ENCODE measurements around the gene MDGA2. TPM values are rescaled to one million over a fixed set of nuclear protein-coding genes. Genes with fewer than 3 reads are reported as not detected.
"Not testable (repeated sequence)": the region's sequence is repeated elsewhere in the genome, so short reads cannot be mapped to it uniquely, and the experiment has no call there.

MDGA2 gene
- total RNA-seq, 1 donor from 2014 or later, result not detected

DNA sequence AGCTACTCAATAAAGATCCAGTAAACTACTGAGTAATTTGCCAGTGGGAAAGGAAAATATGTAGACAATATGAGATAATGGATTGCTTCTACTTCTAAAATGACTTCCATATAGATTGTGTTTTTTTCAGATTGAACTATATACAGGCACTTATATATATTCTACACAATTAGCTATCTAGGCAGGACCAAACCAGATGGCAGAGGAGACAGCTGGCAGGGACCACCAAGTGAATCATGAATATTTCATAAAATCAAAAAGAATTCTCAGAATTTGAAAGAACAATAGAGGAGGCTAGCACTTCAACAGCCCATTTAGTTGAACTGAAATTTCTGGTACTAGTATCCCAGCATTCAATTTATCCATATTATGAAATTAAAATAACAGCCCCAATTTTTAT lies 685.8 kb downstream of the MDGA2 start:
- no peak for DNase-seq
- intact Hi-C loops (cut with micrococcal nuclease), result no loop called here
- Mint-ChIP-seq H3K4me3 (no peak overlapping the region), H3K27ac (no peak overlapping the region), H3K9me3 (peaks cover 3% of the 10 kb centered on the region), H3K27me3 (no peaks in the 10 kb centered on the region), H3K4me1 (no peaks in the 10 kb centered on the region), H3K36me3 (ENCODE audit: low read depth) (no peaks in the 10 kb centered on the region)

- Mint-ChIP-seq H3K9me3 (peaks cover 3% of the 10 kb centered on the region), H3K4me1 (no peaks in the 10 kb centered on the region), H3K27me3 (no peaks in the 10 kb centered on the region), H3K36me3 (ENCODE audit: low read depth) (no peaks in the 10 kb centered on the region), H3K4me3 (no peak overlapping the region), H3K27ac (no peak overlapping the region)
- DNase-seq, result no peak
- intact Hi-C loops (cut with micrococcal nuclease), result no loop called here
These were observed 687.1 kb downstream of the MDGA2 start for GRCh38 chr14:46988312-46988711.

DNA sequence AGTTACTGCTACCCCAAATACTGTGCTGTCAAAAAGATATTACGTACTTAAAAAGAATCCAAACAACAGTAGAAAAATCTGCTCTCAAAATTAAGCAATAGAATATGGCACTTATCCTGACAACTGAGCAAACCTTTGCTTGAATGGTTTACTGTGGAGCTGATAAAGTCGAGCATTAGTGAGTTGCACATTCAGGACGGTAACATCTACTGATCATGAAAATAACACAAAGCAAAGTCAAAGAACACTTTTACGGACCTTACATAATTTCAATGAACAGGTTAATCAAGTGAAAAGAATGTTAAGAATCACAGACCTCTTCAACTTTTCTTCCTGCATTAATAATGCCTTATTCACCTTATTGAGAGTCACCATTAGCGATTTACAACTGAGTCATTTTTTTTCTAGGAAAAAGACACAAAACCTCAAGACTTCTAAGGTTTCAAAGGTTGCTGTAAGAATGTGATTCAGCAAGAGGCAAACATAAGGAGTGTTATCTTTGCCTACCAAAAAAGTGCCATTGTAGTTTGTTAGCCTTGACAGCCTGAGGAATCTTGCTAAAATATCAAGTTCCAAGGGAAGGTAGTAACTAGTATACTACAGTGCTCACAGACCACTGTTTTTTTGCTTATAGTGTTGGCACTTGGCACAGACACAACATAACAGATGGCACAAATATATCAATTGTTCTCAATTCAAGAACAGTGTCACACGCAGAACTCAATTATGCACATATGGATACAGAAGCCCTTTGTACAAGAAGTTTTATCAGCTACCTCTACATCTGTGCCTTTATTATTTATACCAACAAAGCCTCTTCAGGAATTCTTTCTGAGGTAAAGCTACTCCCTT lies 689.6 kb downstream of the MDGA2 start:
- no peak overlapping the region for H3K27ac Mint-ChIP-seq
- no peaks in the 10 kb centered on the region for H3K36me3 Mint-ChIP-seq (ENCODE audit: low read depth)
- no peak overlapping the region for H3K4me3 Mint-ChIP-seq
- peaks cover 2% of the 10 kb centered on the region for H3K9me3 Mint-ChIP-seq
- intact Hi-C loops (cut with micrococcal nuclease), result no loop called here
- H3K27me3 Mint-ChIP-seq, result no peaks in the 10 kb centered on the region
- no peak for DNase-seq
- H3K4me1 Mint-ChIP-seq, result no peaks in the 10 kb centered on the region

- Mint-ChIP-seq H3K27ac (no peak overlapping the region), H3K36me3 (ENCODE audit: low read depth) (no peaks in the 10 kb centered on the region), H3K9me3 (no peaks in the 10 kb centered on the region), H3K4me1 (no peaks in the 10 kb centered on the region), H3K27me3 (no peaks in the 10 kb centered on the region), H3K4me3 (no peak overlapping the region)
- intact Hi-C loops (cut with micrococcal nuclease), result no loop called here
- no peak for DNase-seq
These were observed 702.1 kb downstream of the MDGA2 start for GRCh38 chr14:46973295-46973694.

DNA sequence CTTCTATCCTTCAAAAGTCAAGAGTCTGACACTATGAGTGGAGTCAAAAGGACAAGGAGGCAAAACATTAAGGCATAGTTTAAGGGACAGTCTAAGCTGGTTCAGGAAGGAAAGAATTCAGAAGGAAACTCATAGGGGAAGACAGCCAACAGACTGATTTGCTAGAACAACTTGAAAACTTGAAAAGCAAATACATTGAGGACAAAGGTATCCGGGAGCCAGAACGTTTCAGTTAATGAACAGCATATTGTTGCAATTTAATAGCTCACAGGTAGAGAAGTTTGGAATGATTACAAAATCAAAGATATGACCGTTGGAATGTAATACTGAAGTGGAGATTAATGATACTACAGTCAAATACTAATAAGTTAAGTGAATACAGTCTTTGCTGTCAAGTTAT lies 711.0 kb downstream of the MDGA2 start:
- Mint-ChIP-seq H3K9me3 (peaks cover 4% of the 10 kb centered on the region), H3K27ac (no peak overlapping the region), H3K4me1 (no peaks in the 10 kb centered on the region), H3K4me3 (no peak overlapping the region), H3K36me3 (ENCODE audit: low read depth) (no peaks in the 10 kb centered on the region), H3K27me3 (no peaks in the 10 kb centered on the region)
- DNase-seq, result no peak
- intact Hi-C loops (cut with micrococcal nuclease), result no loop called here

GRCh38 chr14:46951103-46951502 lies 724.3 kb downstream of the MDGA2 start:
- intact Hi-C loops (cut with micrococcal nuclease), result no loop called here

GRCh38 chr14:46940611-46941010 lies 734.8 kb downstream of the MDGA2 start:
- intact Hi-C loops (cut with micrococcal nuclease), result no loop called here

More at GRCh38 chr14:46951103-46951502, 724.3 kb downstream of the MDGA2 start:
- peaks cover 4% of the 10 kb centered on the region for H3K9me3 Mint-ChIP-seq
- no peaks in the 10 kb centered on the region for H3K27me3 Mint-ChIP-seq
- DNase-seq, result no peak
- H3K27ac Mint-ChIP-seq, result no peak overlapping the region
- H3K4me1 Mint-ChIP-seq, result no peaks in the 10 kb centered on the region
- no peaks in the 10 kb centered on the region for H3K36me3 Mint-ChIP-seq (ENCODE audit: low read depth)
- H3K4me3 Mint-ChIP-seq, result no peak overlapping the region

DNA sequence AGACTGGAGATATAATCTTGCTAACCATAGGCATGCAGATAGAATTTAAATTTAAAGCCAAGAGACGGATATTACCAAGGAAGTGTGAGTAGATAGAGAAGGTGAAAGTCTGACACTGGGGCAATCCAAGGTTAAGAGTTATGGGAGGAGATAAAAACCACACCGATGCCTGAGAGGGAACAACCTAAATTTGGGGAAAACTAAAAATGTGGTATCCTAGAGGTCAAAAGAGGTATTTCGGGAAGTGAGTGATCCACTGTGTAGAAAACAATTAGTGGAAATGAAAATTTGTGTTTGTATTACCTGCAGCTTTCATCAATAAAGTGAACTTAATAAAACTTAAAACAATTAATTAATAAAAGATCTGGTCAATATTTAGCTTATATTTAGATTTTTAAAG lies 754.9 kb downstream of the MDGA2 start:
- Mint-ChIP-seq H3K4me1 (no peaks in the 10 kb centered on the region), H3K27me3 (no peaks in the 10 kb centered on the region), H3K9me3 (no peaks in the 10 kb centered on the region), H3K27ac (no peak overlapping the region), H3K36me3 (ENCODE audit: low read depth) (no peaks in the 10 kb centered on the region), H3K4me3 (no peak overlapping the region)
- intact Hi-C loops (cut with micrococcal nuclease), result no loop called here
- DNase-seq, result no peak

More at GRCh38 chr14:46940611-46941010, 734.8 kb downstream of the MDGA2 start:
- no peak overlapping the region for H3K27ac Mint-ChIP-seq
- no peak overlapping the region for H3K4me3 Mint-ChIP-seq
- peaks cover 6% of the 10 kb centered on the region for H3K9me3 Mint-ChIP-seq
- H3K4me1 Mint-ChIP-seq, result no peaks in the 10 kb centered on the region
- no peaks in the 10 kb centered on the region for H3K36me3 Mint-ChIP-seq (ENCODE audit: low read depth)
- H3K27me3 Mint-ChIP-seq, result no peaks in the 10 kb centered on the region
- DNase-seq, result no peak

DNA sequence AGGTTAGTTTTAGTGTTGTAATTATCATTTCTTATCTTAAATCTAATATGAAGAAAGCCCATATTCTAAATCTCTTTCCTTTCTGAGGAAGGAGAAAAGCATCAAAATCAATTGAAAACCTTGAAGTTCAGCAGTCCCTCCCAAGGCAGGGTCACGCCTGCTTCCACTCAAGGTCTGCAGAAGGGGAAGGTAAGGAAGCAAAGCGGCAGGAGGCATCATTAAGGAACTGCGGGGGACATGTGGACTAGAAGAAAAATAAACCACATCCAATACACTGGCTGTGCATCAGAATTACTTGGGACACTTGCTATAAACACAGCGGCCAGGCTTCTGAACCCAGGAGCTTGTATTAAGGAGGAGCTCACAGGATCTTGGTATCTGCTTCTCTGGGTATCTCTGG lies 759.9 kb downstream of the MDGA2 start:
- H3K4me1 Mint-ChIP-seq; H3K36me3 Mint-ChIP-seq (ENCODE audit: low read depth); H3K27me3 Mint-ChIP-seq; H3K27ac Mint-ChIP-seq; intact Hi-C loops (cut with micrococcal nuclease); H3K4me3 Mint-ChIP-seq; DNase-seq; H3K9me3 Mint-ChIP-seq: not testable (repeated sequence)

- Mint-ChIP-seq H3K27ac (no peak overlapping the region), H3K4me3 (no peak overlapping the region), H3K27me3 (no peaks in the 10 kb centered on the region), H3K9me3 (no peaks in the 10 kb centered on the region), H3K36me3 (ENCODE audit: low read depth) (no peaks in the 10 kb centered on the region), H3K4me1 (no peaks in the 10 kb centered on the region)
- no peak for DNase-seq
- intact Hi-C loops (cut with micrococcal nuclease), result no loop called here
These were observed 772.6 kb downstream of the MDGA2 start for GRCh38 chr14:46902837-46903236.

- Mint-ChIP-seq H3K36me3 (ENCODE audit: low read depth) (no peaks in the 10 kb centered on the region), H3K4me1 (no peaks in the 10 kb centered on the region), H3K27me3 (no peaks in the 10 kb centered on the region), H3K27ac (no peak overlapping the region), H3K4me3 (no peak overlapping the region), H3K9me3 (no peaks in the 10 kb centered on the region)
- no peak for DNase-seq
- intact Hi-C loops (cut with micrococcal nuclease), result no loop called here
These were observed 780.9 kb downstream of the MDGA2 start for GRCh38 chr14:46894476-46894875.

- no peaks in the 10 kb centered on the region for H3K27me3 Mint-ChIP-seq
- no peaks in the 10 kb centered on the region for H3K4me1 Mint-ChIP-seq
- intact Hi-C loops (cut with micrococcal nuclease), result no loop called here
- DNase-seq, result no peak
- H3K9me3 Mint-ChIP-seq, result no peaks in the 10 kb centered on the region
- no peak overlapping the region for H3K4me3 Mint-ChIP-seq
- no peak overlapping the region for H3K27ac Mint-ChIP-seq
- H3K36me3 Mint-ChIP-seq (ENCODE audit: low read depth), result no peaks in the 10 kb centered on the region
These were observed 788.3 kb downstream of the MDGA2 start for GRCh38 chr14:46887144-46887543.

DNA sequence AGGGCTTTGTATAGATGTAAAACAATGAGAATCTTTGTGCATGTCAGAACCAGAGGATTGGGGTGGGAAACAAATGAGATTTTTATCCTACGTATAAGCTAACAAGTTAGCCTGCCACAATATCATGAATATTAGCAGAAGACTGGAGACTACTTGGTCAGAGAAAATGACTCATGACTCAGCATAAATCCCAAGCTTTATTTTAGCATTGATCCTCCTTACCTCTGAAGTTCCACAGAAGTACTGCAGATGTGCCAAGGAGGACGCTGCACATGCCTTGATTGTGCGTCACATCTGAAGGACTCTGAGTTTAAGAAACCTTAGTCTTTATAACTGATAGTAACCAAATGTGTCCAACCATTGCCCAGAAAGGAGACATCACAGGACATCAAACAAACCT lies 789.8 kb downstream of the MDGA2 start:
- intact Hi-C loops (cut with micrococcal nuclease), result no loop called here
- Mint-ChIP-seq H3K9me3 (no peaks in the 10 kb centered on the region), H3K36me3 (ENCODE audit: low read depth) (no peaks in the 10 kb centered on the region), H3K4me1 (no peaks in the 10 kb centered on the region), H3K27me3 (no peaks in the 10 kb centered on the region), H3K4me3 (no peak overlapping the region), H3K27ac (no peak overlapping the region)
- no peak for DNase-seq

DNA sequence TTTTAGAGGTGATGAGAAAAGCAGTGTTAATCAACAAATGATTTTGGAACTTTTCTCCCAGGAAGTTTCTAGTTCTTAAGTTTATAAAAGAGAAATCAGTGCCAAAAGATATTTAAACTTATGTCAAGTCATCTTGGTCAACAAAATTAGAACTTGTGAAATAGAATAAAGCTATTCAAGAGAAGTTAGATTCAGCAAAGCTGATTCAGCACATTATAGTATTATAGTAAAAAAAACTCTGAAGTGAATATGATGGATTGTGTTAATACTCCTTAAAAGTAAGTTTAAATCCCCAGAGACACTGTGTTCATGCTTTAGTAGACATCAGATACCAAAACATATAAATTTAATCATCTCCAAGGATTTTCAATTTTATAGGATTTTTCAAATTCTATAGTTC lies 813.7 kb downstream of the MDGA2 start:
- no peak for DNase-seq
- no peak overlapping the region for H3K27ac Mint-ChIP-seq
- intact Hi-C loops (cut with micrococcal nuclease), result no loop called here
- no peaks in the 10 kb centered on the region for H3K27me3 Mint-ChIP-seq
- H3K9me3 Mint-ChIP-seq, result no peaks in the 10 kb centered on the region
- H3K36me3 Mint-ChIP-seq (ENCODE audit: low read depth), result no peaks in the 10 kb centered on the region
- no peaks in the 10 kb centered on the region for H3K4me1 Mint-ChIP-seq
- H3K4me3 Mint-ChIP-seq, result no peak overlapping the region
